ENCODE data around the gene TMCC1. TPM values are rescaled to one million over a fixed set of nuclear protein-coding genes. Genes with fewer than 3 reads are reported as not detected.
A peak's percentile ranks its signal among the peaks of the same experiment; 100 is the strongest.

Gene TMCC1
- total and polyA plus RNA-seq, 11 donors, result 9.6 to 38.3 (median 22.6) TPM

DNA sequence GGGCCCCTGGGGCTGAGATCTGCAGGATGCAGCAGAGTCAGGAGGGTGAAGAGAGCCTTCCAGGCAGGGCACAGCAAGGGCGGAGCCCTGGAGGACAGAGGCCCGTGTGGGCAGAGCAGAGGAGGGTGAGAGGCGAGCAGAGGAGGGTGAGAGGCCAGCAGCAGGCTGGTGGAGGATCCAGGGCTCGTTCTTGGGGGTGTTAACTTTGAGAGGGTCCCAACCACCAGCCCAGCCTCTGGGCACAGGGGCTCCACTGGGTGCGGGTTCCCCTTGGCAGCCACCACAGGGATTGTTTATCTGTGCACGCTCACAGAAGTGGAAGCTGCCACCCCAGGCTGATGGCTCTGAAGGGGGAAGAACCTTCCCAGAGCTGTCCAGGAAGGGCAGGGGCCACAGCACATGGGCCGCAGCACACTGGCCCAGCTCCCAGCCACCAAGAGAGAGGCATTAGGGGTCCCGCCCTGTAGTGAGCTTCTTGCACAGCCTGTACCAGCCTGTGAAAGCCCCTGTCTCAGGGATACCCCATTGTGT lies 277.7 kb downstream of the TMCC1 start:
- Histone ChIP-seq H3K9me3 (no peaks in the 10 kb centered on the region), H3K27ac (peak overlapping the region in 11 of 12 donors; percentile 43 to 98 (median 79)), H3K4me1 (peaks cover 19 to 94% (median 79%) of the 10 kb centered on the region in 12 donors), H3K27me3 (no peaks in the 10 kb centered on the region), H3K36me3 (no peaks in the 10 kb centered on the region), H3K4me3 (no peak overlapping the region)
- 63 to 76% (median 72%) methylated on average over 8 of the region's 8 CpGs for WGBS, 4 donors
- TF ChIP-seq POLR2A (IDR thresholded peaks at IDR 0.05), result no peak
- TF ChIP-seq, protein P1, sequence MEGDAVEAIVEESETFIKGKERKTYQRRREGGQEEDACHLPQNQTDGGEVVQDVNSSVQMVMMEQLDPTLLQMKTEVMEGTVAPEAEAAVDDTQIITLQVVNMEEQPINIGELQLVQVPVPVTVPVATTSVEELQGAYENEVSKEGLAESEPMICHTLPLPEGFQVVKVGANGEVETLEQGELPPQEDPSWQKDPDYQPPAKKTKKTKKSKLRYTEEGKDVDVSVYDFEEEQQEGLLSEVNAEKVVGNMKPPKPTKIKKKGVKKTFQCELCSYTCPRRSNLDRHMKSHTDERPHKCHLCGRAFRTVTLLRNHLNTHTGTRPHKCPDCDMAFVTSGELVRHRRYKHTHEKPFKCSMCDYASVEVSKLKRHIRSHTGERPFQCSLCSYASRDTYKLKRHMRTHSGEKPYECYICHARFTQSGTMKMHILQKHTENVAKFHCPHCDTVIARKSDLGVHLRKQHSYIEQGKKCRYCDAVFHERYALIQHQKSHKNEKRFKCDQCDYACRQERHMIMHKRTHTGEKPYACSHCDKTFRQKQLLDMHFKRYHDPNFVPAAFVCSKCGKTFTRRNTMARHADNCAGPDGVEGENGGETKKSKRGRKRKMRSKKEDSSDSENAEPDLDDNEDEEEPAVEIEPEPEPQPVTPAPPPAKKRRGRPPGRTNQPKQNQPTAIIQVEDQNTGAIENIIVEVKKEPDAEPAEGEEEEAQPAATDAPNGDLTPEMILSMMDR (IDR thresholded peaks at IDR 0.05), result no peak
- ATAC-seq, result peak; percentile 2 to 16 (median 5)
- intact Hi-C loops (cut with DNase I), result no loop called here
- DNase-seq, result peak in 3 of 5 donors; percentile 36 to 68 (median 37)

GRCh38 chr3:129614927-129615363 lies 278.6 kb downstream of the TMCC1 start:
- ATAC-seq, result peak; percentile 32 to 67 (median 51)
- TF ChIP-seq POLR2A (IDR thresholded peaks at IDR 0.05), result peak in 1 of 2 donors; percentile 28
- TF ChIP-seq, protein P1 (IDR thresholded peaks at IDR 0.05), result no peak
- DNase-seq, result peak; percentile 74 to 82 (median 75)
- peak overlapping the region in 11 of 12 donors; percentile 22 to 98 (median 79) for H3K27ac ChIP-seq
- WGBS, 4 donors, result 31 to 64% (median 39%) methylated on average over 5 of the region's 5 CpGs
- H3K9me3 ChIP-seq, result no peaks in the 10 kb centered on the region
- H3K4me1 ChIP-seq, result peaks cover 23 to 92% (median 78%) of the 10 kb centered on the region in 12 donors
- no peaks in the 10 kb centered on the region for H3K36me3 ChIP-seq
- no peak overlapping the region for H3K4me3 ChIP-seq
- intact Hi-C loops (cut with DNase I), result no loop called here
- H3K27me3 ChIP-seq, result no peaks in the 10 kb centered on the region

GRCh38 chr3:129614435-129614834 lies 279.1 kb downstream of the TMCC1 start:
- no peak for ATAC-seq
- no peaks in the 10 kb centered on the region for H3K9me3 ChIP-seq
- H3K36me3 ChIP-seq, result no peaks in the 10 kb centered on the region
- WGBS, 4 donors, result 84 to 95% (median 91%) methylated on average over 9 of the region's 9 CpGs
- H3K4me1 ChIP-seq, result peaks cover 22 to 92% (median 78%) of the 10 kb centered on the region in 12 donors
- peak overlapping the region in 11 of 12 donors; percentile 22 to 98 (median 79) for H3K27ac ChIP-seq
- intact Hi-C loops (cut with DNase I), result no loop called here
- peak in 2 of 5 donors; percentile 19 to 59 for DNase-seq
- no peak overlapping the region for H3K4me3 ChIP-seq
- no peaks in the 10 kb centered on the region for H3K27me3 ChIP-seq
- TF ChIP-seq POLR2A (IDR thresholded peaks at IDR 0.05), result no peak
- TF ChIP-seq, protein P1 (IDR thresholded peaks at IDR 0.05), result no peak

DNA sequence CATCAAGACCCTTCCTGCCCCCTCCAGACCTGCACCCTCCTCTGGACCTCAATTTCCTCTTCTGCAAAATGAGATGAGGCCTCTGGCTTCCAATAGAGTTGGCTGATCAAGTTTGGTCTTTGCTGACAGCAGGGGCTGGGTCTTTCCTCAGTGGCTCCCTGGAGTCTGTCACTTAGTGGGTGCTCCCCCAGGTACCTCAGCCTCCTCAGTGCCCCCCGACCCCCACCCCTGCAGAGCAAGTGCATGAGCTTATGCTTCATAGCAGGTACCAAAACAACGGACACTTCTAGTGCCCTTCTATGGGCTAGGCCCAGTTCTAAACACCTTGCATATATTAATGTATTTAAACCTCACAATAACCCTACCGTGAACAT lies 280.2 kb downstream of the TMCC1 start:
- ATAC-seq (no peak), DNase-seq (peak in 1 of 5 donors; percentile 13)
- WGBS, 4 donors, result 89 to 92% (median 90%) methylated on average over 3 of the region's 3 CpGs
- no peaks in the 10 kb centered on the region for H3K36me3 ChIP-seq
- H3K27ac ChIP-seq, result peak overlapping the region in 6 of 12 donors; percentile 51 to 77 (median 73)
- peaks cover 24 to 92% (median 78%) of the 10 kb centered on the region in 12 donors for H3K4me1 ChIP-seq
- no peak overlapping the region for H3K4me3 ChIP-seq
- no peak for TF ChIP-seq POLR2A (IDR thresholded peaks at IDR 0.05)
- TF ChIP-seq, protein P1 (IDR thresholded peaks at IDR 0.05), result no peak
- intact Hi-C loops (cut with DNase I), result no loop called here
- H3K27me3 ChIP-seq, result no peaks in the 10 kb centered on the region
- H3K9me3 ChIP-seq, result no peaks in the 10 kb centered on the region
